ENCODE data around the gene CACNA1C.

DNA sequence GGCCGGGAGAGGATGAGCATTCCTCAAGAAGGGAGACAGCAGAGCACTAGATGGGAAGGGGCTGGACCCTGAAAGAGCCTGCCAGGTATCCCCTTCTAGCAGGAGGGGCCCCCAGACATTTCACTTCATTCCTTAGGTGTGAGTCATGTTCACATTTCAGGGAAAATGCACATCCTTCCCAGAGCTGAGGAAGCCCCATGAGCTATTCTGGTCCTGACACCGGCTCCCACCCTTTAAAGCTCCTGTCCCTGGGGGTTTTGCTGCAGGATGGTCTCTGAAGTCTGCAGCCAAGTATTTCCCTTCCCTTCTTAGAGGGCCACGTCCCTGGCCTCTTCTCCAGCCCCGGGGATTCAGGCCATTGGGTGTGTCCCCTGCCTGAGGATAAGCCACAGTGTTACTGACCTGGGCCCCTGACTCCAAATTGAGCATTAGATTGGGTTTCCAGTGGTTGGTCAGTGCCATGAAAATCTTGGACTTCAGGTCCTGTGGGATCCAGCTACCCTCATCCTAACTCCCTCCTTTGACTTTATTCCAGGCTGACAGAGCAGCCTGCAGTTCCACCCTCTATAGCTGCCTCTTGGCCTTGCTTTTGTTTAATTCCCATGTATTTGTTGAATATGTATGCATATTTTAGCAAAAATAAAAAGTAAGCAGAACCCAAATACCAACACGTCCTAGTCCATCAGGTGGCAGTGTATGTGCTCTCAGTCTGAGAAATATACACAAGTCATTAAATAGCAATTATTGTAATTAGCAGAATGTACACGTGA lies 267.1 kb downstream of the CACNA1C start:
- TF ChIP-seq, protein P1, sequence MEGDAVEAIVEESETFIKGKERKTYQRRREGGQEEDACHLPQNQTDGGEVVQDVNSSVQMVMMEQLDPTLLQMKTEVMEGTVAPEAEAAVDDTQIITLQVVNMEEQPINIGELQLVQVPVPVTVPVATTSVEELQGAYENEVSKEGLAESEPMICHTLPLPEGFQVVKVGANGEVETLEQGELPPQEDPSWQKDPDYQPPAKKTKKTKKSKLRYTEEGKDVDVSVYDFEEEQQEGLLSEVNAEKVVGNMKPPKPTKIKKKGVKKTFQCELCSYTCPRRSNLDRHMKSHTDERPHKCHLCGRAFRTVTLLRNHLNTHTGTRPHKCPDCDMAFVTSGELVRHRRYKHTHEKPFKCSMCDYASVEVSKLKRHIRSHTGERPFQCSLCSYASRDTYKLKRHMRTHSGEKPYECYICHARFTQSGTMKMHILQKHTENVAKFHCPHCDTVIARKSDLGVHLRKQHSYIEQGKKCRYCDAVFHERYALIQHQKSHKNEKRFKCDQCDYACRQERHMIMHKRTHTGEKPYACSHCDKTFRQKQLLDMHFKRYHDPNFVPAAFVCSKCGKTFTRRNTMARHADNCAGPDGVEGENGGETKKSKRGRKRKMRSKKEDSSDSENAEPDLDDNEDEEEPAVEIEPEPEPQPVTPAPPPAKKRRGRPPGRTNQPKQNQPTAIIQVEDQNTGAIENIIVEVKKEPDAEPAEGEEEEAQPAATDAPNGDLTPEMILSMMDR (conservative IDR thresholded peaks at IDR 0.05 in 1 of 2, IDR thresholded peaks at IDR 0.05 in 1 of 2; ENCODE audit: low read depth in 1 of 2, low read length in 2 of 2): no peak
- no peak for TF ChIP-seq EZH2 (IDR thresholded peaks at IDR 0.05; ENCODE audit: low read length, missing control alignments)
